Measurements from ENCODE around the gene SPON1. TPM values are rescaled to one million over a fixed set of nuclear protein-coding genes. Genes with fewer than 3 reads are reported as not detected.

SPON1 gene
- total and polyA plus RNA-seq, 2 experiments from 2014 or later: 2.4 to 5.4 TPM

- TF ChIP-seq EZH2phosphoT487 (IDR thresholded peaks at IDR 0.05; ENCODE audit: insufficient read depth, low read depth) (no peak), EZH2 (IDR thresholded peaks at IDR 0.05; ENCODE audit: insufficient read depth, poor library complexity, severe bottlenecking) (no peak)
These were observed 280.2 kb downstream of the SPON1 start for GRCh38 chr11:14242733-14243132.

GRCh38 chr11:14244926-14245325, 282.4 kb downstream of the SPON1 start:
- H3K9me3 ChIP-seq (ENCODE audit: low read depth): no peaks in the 10 kb centered on the region
- H3F3A ChIP-seq (ENCODE audit: insufficient read depth): 0 out of 2 replicates have a peak, but pooled peaks cover 4% of the 10 kb centered on the region
- no peaks in the 10 kb centered on the region for H4K20me1 ChIP-seq (ENCODE audit: insufficient read depth)
- no peaks in the 10 kb centered on the region for H3K36me3 ChIP-seq (ENCODE audit: low read depth)
- 83 to 89% methylated on average over 8 of the region's 8 CpGs for WGBS, 2 experiments (ENCODE audit: low coverage in 1 of 2, low lambda C conversion rate in 2 of 2, missing lambda C conversion rate in 2 of 2)
- H3K4me3 ChIP-seq: no peak overlapping the region
- no peak overlapping the region for H2AFZ ChIP-seq
- H3K4me1 ChIP-seq (ENCODE audit: insufficient read depth): no peaks in the 10 kb centered on the region
- no peak for DNase-seq
- no peak for TF ChIP-seq EZH2 (IDR thresholded peaks at IDR 0.05; ENCODE audit: insufficient read depth, poor library complexity, severe bottlenecking)
- TF ChIP-seq EZH2phosphoT487 (IDR thresholded peaks at IDR 0.05; ENCODE audit: insufficient read depth, low read depth): no peak
- H3K9ac ChIP-seq: no peak overlapping the region
- in situ Hi-C loops (cut with MboI): loop anchor here (5.0 kb wide), 1 partner anchor 283 kb away; the partner anchor contains the start of gene SPON1
- no peak overlapping the region for H3K4me2 ChIP-seq (ENCODE audit: unreplicated experiment)
- H3K9me2 ChIP-seq (ENCODE audit: insufficient read depth): no peaks in the 10 kb centered on the region
- H3K79me2 ChIP-seq (ENCODE audit: insufficient read depth): no peaks in the 10 kb centered on the region
- no peak overlapping the region for H3K27ac ChIP-seq
- peaks cover 8% of the 10 kb centered on the region for H3K27me3 ChIP-seq (replicated peaks; ENCODE audit: insufficient read depth)

More at GRCh38 chr11:14242733-14243132, 280.2 kb downstream of the SPON1 start:
- Histone ChIP-seq H3K4me2 (ENCODE audit: unreplicated experiment) (no peak overlapping the region), H3K9me3 (ENCODE audit: low read depth) (no peaks in the 10 kb centered on the region), H4K20me1 (ENCODE audit: insufficient read depth) (no peaks in the 10 kb centered on the region), H3F3A (ENCODE audit: insufficient read depth) (no peaks in the 10 kb centered on the region), H2AFZ (no peak overlapping the region), H3K79me2 (ENCODE audit: insufficient read depth) (no peaks in the 10 kb centered on the region), H3K4me1 (ENCODE audit: insufficient read depth) (no peaks in the 10 kb centered on the region), H3K9ac (no peak overlapping the region), H3K27ac (no peak overlapping the region), H3K4me3 (no peak overlapping the region), H3K36me3 (ENCODE audit: low read depth) (no peaks in the 10 kb centered on the region), H3K27me3 (replicated peaks; ENCODE audit: insufficient read depth) (peaks cover 11% of the 10 kb centered on the region), H3K9me2 (ENCODE audit: insufficient read depth) (no peaks in the 10 kb centered on the region)
- no peak for DNase-seq
- WGBS, 2 experiments (ENCODE audit: low coverage in 1 of 2, low lambda C conversion rate in 2 of 2, missing lambda C conversion rate in 2 of 2): 71 to 72% methylated on average over 4 of the region's 4 CpGs
- in situ Hi-C loops (cut with MboI): no loop called here

GRCh38 chr11:14245444-14245843, 282.9 kb downstream of the SPON1 start:
- Histone ChIP-seq H3K4me3 (no peak overlapping the region), H3K9me3 (ENCODE audit: low read depth) (no peaks in the 10 kb centered on the region), H3K9ac (no peak overlapping the region), H3K27me3 (replicated peaks; ENCODE audit: insufficient read depth) (peaks cover 4% of the 10 kb centered on the region), H3K9me2 (ENCODE audit: insufficient read depth) (no peaks in the 10 kb centered on the region), H3K4me1 (ENCODE audit: insufficient read depth) (no peaks in the 10 kb centered on the region), H2AFZ (no peak overlapping the region), H3K36me3 (ENCODE audit: low read depth) (no peaks in the 10 kb centered on the region), H4K20me1 (ENCODE audit: insufficient read depth) (no peaks in the 10 kb centered on the region), H3K27ac (no peak overlapping the region), H3F3A (ENCODE audit: insufficient read depth) (0 out of 2 replicates have a peak, but pooled peaks cover 4% of the 10 kb centered on the region), H3K79me2 (ENCODE audit: insufficient read depth) (no peaks in the 10 kb centered on the region), H3K4me2 (ENCODE audit: unreplicated experiment) (no peak overlapping the region)
- in situ Hi-C loops (cut with MboI): loop anchor here (5.0 kb wide), 1 partner anchor 283 kb away; the partner anchor contains the start of gene SPON1
- WGBS, 2 experiments (ENCODE audit: low coverage in 1 of 2, low lambda C conversion rate in 2 of 2, missing lambda C conversion rate in 2 of 2): 49 to 53% methylated on average over 2 of the region's 2 CpGs
- DNase-seq: no peak
- TF ChIP-seq EZH2phosphoT487 (IDR thresholded peaks at IDR 0.05; ENCODE audit: insufficient read depth, low read depth) (no peak), EZH2 (IDR thresholded peaks at IDR 0.05; ENCODE audit: insufficient read depth, poor library complexity, severe bottlenecking) (no peak)

- no peak overlapping the region for H3K27ac ChIP-seq
- no peak overlapping the region for H3K4me2 ChIP-seq (ENCODE audit: unreplicated experiment)
- 69 to 73% methylated on average over 5 of the region's 5 CpGs for WGBS, 2 experiments (ENCODE audit: low coverage in 1 of 2, low lambda C conversion rate in 2 of 2, missing lambda C conversion rate in 2 of 2)
- no peak overlapping the region for H3K9ac ChIP-seq
- H4K20me1 ChIP-seq (ENCODE audit: insufficient read depth): no peaks in the 10 kb centered on the region
- H3K36me3 ChIP-seq (ENCODE audit: low read depth): no peaks in the 10 kb centered on the region
- in situ Hi-C loops (cut with MboI): loop anchor here (5.0 kb wide), 1 partner anchor 286 kb away; the partner anchor contains the start of gene SPON1
- no peak overlapping the region for H3K4me3 ChIP-seq
- DNase-seq: no peak
- no peaks in the 10 kb centered on the region for H3K79me2 ChIP-seq (ENCODE audit: insufficient read depth)
- no peaks in the 10 kb centered on the region for H3K9me3 ChIP-seq (ENCODE audit: low read depth)
- 0 out of 2 replicates have a peak, but pooled peaks cover 4% of the 10 kb centered on the region for H3F3A ChIP-seq (ENCODE audit: insufficient read depth)
- H3K27me3 ChIP-seq (replicated peaks; ENCODE audit: insufficient read depth): peaks cover 4% of the 10 kb centered on the region; the same call in 1 of the 2 replicates
- no peak for TF ChIP-seq EZH2 (IDR thresholded peaks at IDR 0.05; ENCODE audit: insufficient read depth, poor library complexity, severe bottlenecking)
- no peaks in the 10 kb centered on the region for H3K4me1 ChIP-seq (ENCODE audit: insufficient read depth)
- no peaks in the 10 kb centered on the region for H3K9me2 ChIP-seq (ENCODE audit: insufficient read depth)
- no peak overlapping the region for H2AFZ ChIP-seq
These were observed 286.1 kb downstream of the SPON1 start for GRCh38 chr11:14248580-14248981.

Measured in GM23248 (cell line).